Mesendoderm (in vitro differentiated cells): Measurements from ENCODE around the gene TMEM117.

ENCODE experiments used
- DNase-seq: peaks from one replicate; pipeline ENCODE4 v3.0.0; 2013
- H2AK5ac ChIP-seq: 2 replicates; pipeline ENCODE4 v1.6.1; 2013; ENCODE audit warnings: low read length, inconsistent platforms
- H2BK120ac ChIP-seq: 2 replicates; pipeline ENCODE4 v1.6.1; 2013; ENCODE audit warnings: low read depth, mild to moderate bottlenecking, low read length, moderate library complexity, mixed read lengths
- H2BK15ac ChIP-seq: replicated peaks from 2 replicates; pipeline ENCODE4 v1.6.1; 2013; ENCODE audit warnings: low read depth, mild to moderate bottlenecking, moderate library complexity
- H2BK5ac ChIP-seq: 2 replicates; pipeline ENCODE4 v1.6.1; 2013; ENCODE audit warnings: low read length, inconsistent platforms
- H3K18ac ChIP-seq: 2 replicates; pipeline ENCODE4 v1.6.1; 2013; ENCODE audit warnings: mild to moderate bottlenecking, low read length, mixed read lengths
- H3K23ac ChIP-seq: one replicate; pipeline ENCODE4 v1.6.1; 2013; ENCODE audit warnings: low read length
- H3K27ac ChIP-seq: 2 replicates; pipeline ENCODE4 v1.5.1; 2013; ENCODE audit warnings: low read depth, mild to moderate bottlenecking, inconsistent platforms, low read length, moderate library complexity
- H3K27me3 ChIP-seq: 2 replicates; pipeline ENCODE4 v1.6.1; 2013; ENCODE audit warnings: low read length, control low read depth, mild to moderate bottlenecking, inconsistent platforms; ENCODE audit not compliant: insufficient read depth, poor library complexity
- H3K36me3 ChIP-seq: 2 replicates; pipeline ENCODE4 v1.6.1; 2013; ENCODE audit warnings: low read length, inconsistent platforms; ENCODE audit not compliant: control insufficient read depth, insufficient read depth
- H3K4ac ChIP-seq: one replicate; pipeline ENCODE4 v1.6.1; 2013; ENCODE audit warnings: low read depth, mild to moderate bottlenecking, low read length, moderate library complexity
- H3K4me1 ChIP-seq: 2 replicates; pipeline ENCODE4 v1.6.1; 2013; ENCODE audit warnings: low read depth, low read length, inconsistent platforms; ENCODE audit not compliant: control insufficient read depth
- H3K4me2 ChIP-seq: 2 replicates; pipeline ENCODE4 v1.6.1; 2013; ENCODE audit warnings: low read length
- H3K4me3 ChIP-seq: 2 replicates; pipeline ENCODE4 v1.5.1; 2013; ENCODE audit warnings: mild to moderate bottlenecking, low read length
- H3K56ac ChIP-seq: one replicate; pipeline ENCODE4 v1.6.1; 2013; ENCODE audit warnings: low read length
- H3K79me1 ChIP-seq: 2 replicates; pipeline ENCODE4 v1.6.1; 2013; ENCODE audit warnings: low read length, inconsistent platforms
- H3K79me2 ChIP-seq: 2 replicates; pipeline ENCODE4 v1.6.1; 2013; ENCODE audit warnings: mild to moderate bottlenecking, low read length; ENCODE audit not compliant: control insufficient read depth, insufficient read depth
- H3K9ac ChIP-seq: 2 replicates; pipeline ENCODE4 v1.6.1; 2013; ENCODE audit warnings: low read length, inconsistent platforms
- H4K5ac ChIP-seq: one replicate; pipeline ENCODE4 v1.6.1; 2013; ENCODE audit warnings: low read length
- H4K8ac ChIP-seq: one replicate; pipeline ENCODE4 v1.6.1; 2013; ENCODE audit warnings: low read depth, mild to moderate bottlenecking, control low read depth, low read length, moderate library complexity
- WGBS: extraction: QIAGEN DNeasy Blood & Tissue Kit; methylation state at CpG from one replicate; pipeline ENCODE4 v1.1.7; 2013; ENCODE audit warnings: low lambda C conversion rate, missing lambda C conversion rate; ENCODE audit not compliant: insufficient coverage; ENCODE audit errors: extremely low coverage; 5-methylcytosine and 5-hydroxymethylcytosine counted together

Gene TMEM117

DNA sequence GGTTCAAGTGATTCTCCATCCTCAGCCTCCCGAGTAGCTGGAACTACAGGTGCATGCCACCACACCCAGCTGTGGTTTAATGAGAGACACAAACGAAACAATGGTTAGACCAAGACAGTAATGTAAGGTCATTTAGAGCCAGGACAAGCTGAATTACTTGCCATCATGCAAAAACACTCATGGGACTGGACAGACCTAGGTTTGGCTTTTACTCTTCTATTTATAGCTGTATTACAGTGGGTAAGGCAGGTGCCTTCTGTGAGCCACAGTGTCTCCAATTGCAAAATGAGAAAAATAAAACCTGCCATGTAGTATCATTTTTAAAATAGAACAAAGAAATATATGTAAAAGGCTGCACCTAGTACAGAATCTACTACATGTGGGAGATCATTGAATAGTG is 527.1 kb downstream of the TMEM117 start:
- Histone ChIP-seq H3K4me1 (no peaks in the 10 kb centered on the region), H3K18ac (no peak overlapping the region), H3K79me2 (no peaks in the 10 kb centered on the region), H4K8ac (no peak overlapping the region), H3K36me3 (no peaks in the 10 kb centered on the region), H2BK120ac (no peak overlapping the region), H3K9ac (no peak overlapping the region), H2BK15ac (no peak overlapping the region), H3K56ac (no peak overlapping the region), H2BK5ac (no peak overlapping the region), H3K79me1 (no peaks in the 10 kb centered on the region), H3K4me2 (no peak overlapping the region), H3K27ac (no peak overlapping the region), H3K23ac (no peak overlapping the region), H4K5ac (no peak overlapping the region), H3K27me3 (no peaks in the 10 kb centered on the region), H3K4me3 (no peak overlapping the region), H2AK5ac (no peak overlapping the region), H3K4ac (no peak overlapping the region)
- no CpG with 5 or more reads among the region's 2 CpGs for WGBS
- DNase-seq: no peak

DNA sequence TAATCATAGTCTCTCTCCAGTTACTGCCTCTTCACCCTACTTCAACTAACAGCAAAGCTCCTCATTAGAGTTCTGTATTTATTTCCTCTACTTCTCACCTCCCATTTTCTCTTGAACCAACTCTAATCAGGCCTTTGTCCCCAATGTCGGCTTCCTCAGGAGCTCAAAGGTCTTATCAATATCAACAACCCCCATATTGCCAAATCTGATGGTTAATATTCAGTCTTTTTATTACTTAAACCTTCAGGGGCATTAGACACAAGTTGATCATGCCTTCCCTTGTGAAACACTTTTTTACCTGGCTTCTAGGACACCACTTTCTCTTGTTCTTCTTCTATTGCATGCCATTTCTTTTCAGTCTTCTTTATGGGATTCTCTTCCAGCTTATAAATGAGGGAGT is 531.3 kb downstream of the TMEM117 start:
- H3K4ac ChIP-seq: no peak overlapping the region
- H2BK5ac ChIP-seq: no peak overlapping the region
- H3K23ac ChIP-seq: no peak overlapping the region
- H3K4me3 ChIP-seq: no peak overlapping the region
- no peak overlapping the region for H2AK5ac ChIP-seq
- H4K8ac ChIP-seq: no peak overlapping the region
- H3K79me2 ChIP-seq: no peaks in the 10 kb centered on the region
- no peak overlapping the region for H2BK15ac ChIP-seq
- no peak overlapping the region for H4K5ac ChIP-seq
- no peak overlapping the region for H3K9ac ChIP-seq
- H3K36me3 ChIP-seq: no peaks in the 10 kb centered on the region
- H3K27me3 ChIP-seq: no peaks in the 10 kb centered on the region
- H3K56ac ChIP-seq: no peak overlapping the region
- H2BK120ac ChIP-seq: no peak overlapping the region
- H3K18ac ChIP-seq: no peak overlapping the region
- no peaks in the 10 kb centered on the region for H3K4me1 ChIP-seq
- WGBS: no CpG with 5 or more reads among the region's 1 CpG
- no peak for DNase-seq
- H3K79me1 ChIP-seq: no peaks in the 10 kb centered on the region
- H3K4me2 ChIP-seq: no peak overlapping the region
- H3K27ac ChIP-seq: no peak overlapping the region

DNA sequence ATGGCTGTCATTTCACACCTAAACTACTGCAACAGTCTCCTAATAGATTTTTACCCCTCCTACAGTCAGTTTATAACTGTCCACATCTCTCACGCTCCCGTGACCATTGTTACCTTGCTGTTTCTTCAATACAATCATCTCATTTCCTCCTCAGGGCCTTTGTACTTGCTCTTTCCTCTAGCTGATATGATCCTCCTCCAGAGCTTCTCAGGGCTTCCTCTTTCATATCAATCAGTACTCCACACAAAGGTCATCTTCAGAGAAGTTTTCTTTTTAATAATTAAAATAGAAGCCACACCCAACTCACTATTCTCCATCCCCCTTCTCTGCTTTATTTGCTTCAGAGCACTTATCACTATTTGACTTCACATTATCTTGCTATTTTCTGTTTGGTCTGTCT is 532.0 kb downstream of the TMEM117 start:
- Histone ChIP-seq H2BK120ac (no peak overlapping the region), H3K27me3 (no peaks in the 10 kb centered on the region), H3K18ac (no peak overlapping the region), H2BK5ac (no peak overlapping the region), H2AK5ac (no peak overlapping the region), H3K27ac (no peak overlapping the region), H3K4me3 (no peak overlapping the region), H3K9ac (no peak overlapping the region), H3K79me1 (no peaks in the 10 kb centered on the region), H3K79me2 (no peaks in the 10 kb centered on the region), H2BK15ac (no peak overlapping the region), H3K4ac (no peak overlapping the region), H3K4me1 (no peaks in the 10 kb centered on the region), H3K4me2 (no peak overlapping the region), H3K56ac (no peak overlapping the region), H3K36me3 (no peaks in the 10 kb centered on the region), H3K23ac (no peak overlapping the region), H4K5ac (no peak overlapping the region), H4K8ac (no peak overlapping the region)
- DNase-seq: no peak
- no CpG with 5 or more reads among the region's 2 CpGs for WGBS

DNA sequence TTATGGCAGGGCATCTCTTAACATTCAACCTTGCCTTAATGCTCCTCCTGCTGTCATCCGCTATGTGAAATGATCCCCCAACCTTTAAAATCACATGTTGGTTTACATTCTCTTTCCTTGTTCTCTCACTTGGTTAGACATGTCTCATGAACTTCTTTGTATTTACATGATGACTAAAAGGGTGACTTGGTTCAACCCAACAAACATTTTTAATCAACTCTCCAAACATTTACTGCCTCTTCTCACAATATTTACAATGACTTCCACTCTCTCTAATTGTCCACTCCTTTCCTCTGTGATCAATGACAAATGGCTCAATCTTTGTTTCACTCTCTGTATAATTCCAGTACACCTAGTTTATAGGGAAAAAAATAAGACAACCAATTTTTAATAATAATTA is 534.1 kb downstream of the TMEM117 start:
- Histone ChIP-seq H3K18ac (no peak overlapping the region), H2BK5ac (no peak overlapping the region), H2BK120ac (no peak overlapping the region), H3K4ac (no peak overlapping the region), H2BK15ac (no peak overlapping the region), H3K9ac (no peak overlapping the region), H3K27me3 (no peaks in the 10 kb centered on the region), H3K79me1 (no peaks in the 10 kb centered on the region), H3K56ac (no peak overlapping the region), H4K8ac (no peak overlapping the region), H3K4me3 (no peak overlapping the region), H3K79me2 (no peaks in the 10 kb centered on the region), H4K5ac (no peak overlapping the region), H3K36me3 (no peaks in the 10 kb centered on the region), H3K27ac (no peak overlapping the region), H3K4me1 (no peaks in the 10 kb centered on the region), H3K23ac (no peak overlapping the region), H3K4me2 (no peak overlapping the region), H2AK5ac (no peak overlapping the region)
- DNase-seq: no peak
- no CpG with 5 or more reads among the region's 1 CpG for WGBS

DNA sequence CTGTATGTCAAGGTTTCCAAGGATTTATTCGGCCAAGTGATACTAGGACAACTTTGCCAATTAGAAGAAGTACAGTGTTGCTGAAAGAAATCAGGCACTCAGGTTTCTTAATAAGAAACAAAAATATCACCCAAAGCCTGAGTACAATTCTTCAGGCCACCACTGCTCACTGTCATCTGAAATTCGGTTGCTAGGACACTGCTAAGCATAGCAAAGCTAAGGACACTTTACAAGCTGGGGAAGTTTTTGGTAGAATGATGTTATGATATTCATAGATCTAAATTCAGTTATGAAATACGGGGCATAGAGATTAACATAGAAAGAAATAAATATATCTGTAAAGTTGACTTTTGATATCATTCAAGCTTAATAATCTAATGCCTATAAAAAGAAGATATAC is 535.1 kb downstream of the TMEM117 start:
- Histone ChIP-seq H4K8ac (no peak overlapping the region), H2BK15ac (no peak overlapping the region), H3K27me3 (no peaks in the 10 kb centered on the region), H3K18ac (no peak overlapping the region), H4K5ac (no peak overlapping the region), H3K9ac (no peak overlapping the region), H3K56ac (no peak overlapping the region), H3K4me1 (no peaks in the 10 kb centered on the region), H3K23ac (no peak overlapping the region), H2AK5ac (no peak overlapping the region), H3K4ac (no peak overlapping the region), H3K79me2 (no peaks in the 10 kb centered on the region), H3K27ac (no peak overlapping the region), H3K4me2 (no peak overlapping the region), H3K36me3 (no peaks in the 10 kb centered on the region), H3K79me1 (no peaks in the 10 kb centered on the region), H2BK5ac (no peak overlapping the region), H3K4me3 (no peak overlapping the region), H2BK120ac (no peak overlapping the region)
- DNase-seq: no peak
- WGBS: no CpG with 5 or more reads among the region's 3 CpGs

DNA sequence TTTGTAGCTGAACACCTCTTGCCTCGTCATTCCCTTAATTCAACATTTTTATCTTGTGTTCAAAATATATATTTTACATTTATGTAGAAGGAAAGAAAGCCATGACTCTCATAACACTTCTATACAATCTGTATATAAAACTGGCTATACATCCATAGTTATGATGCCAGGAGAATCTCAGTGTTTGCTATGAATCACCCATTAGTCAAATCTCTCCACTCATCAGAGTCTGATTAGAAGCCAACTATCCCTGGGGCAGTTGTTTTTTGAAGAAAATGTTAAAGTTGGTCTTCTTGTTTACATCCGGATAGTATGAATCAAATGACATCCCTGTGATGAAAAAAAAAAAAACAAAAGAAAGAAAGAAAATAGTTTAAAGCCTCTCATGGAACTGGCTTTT is 536.4 kb downstream of the TMEM117 start:
- Histone ChIP-seq H3K27me3 (no peaks in the 10 kb centered on the region), H2BK120ac (no peak overlapping the region), H3K9ac (no peak overlapping the region), H2BK15ac (no peak overlapping the region), H4K5ac (no peak overlapping the region), H4K8ac (no peak overlapping the region), H3K23ac (no peak overlapping the region), H3K79me1 (no peaks in the 10 kb centered on the region), H3K4me1 (no peaks in the 10 kb centered on the region), H3K18ac (no peak overlapping the region), H3K56ac (no peak overlapping the region), H3K4me2 (no peak overlapping the region), H3K36me3 (no peaks in the 10 kb centered on the region), H2AK5ac (no peak overlapping the region), H2BK5ac (no peak overlapping the region), H3K79me2 (no peaks in the 10 kb centered on the region), H3K27ac (no peak overlapping the region), H3K4ac (no peak overlapping the region), H3K4me3 (no peak overlapping the region)
- no peak for DNase-seq
- WGBS: no CpG with 5 or more reads among the region's 2 CpGs
